ENCODE results near the gene NKRF. TPM values are rescaled to one million over a fixed set of nuclear protein-coding genes. Genes with fewer than 3 reads are reported as not detected.

The NKRF gene
- 3.2 and 3.7 TPM in 2 replicates for polyA plus RNA-seq (2012; rRNA removed)
- 4.8 and 5.3 TPM in 2 replicates for polyA plus RNA-seq (2012; cell fraction: cytosol; rRNA removed)
- polyA plus RNA-seq (2012; cell fraction: nucleus; rRNA removed), result 3.6 and 6.6 TPM in 2 replicates

DNA sequence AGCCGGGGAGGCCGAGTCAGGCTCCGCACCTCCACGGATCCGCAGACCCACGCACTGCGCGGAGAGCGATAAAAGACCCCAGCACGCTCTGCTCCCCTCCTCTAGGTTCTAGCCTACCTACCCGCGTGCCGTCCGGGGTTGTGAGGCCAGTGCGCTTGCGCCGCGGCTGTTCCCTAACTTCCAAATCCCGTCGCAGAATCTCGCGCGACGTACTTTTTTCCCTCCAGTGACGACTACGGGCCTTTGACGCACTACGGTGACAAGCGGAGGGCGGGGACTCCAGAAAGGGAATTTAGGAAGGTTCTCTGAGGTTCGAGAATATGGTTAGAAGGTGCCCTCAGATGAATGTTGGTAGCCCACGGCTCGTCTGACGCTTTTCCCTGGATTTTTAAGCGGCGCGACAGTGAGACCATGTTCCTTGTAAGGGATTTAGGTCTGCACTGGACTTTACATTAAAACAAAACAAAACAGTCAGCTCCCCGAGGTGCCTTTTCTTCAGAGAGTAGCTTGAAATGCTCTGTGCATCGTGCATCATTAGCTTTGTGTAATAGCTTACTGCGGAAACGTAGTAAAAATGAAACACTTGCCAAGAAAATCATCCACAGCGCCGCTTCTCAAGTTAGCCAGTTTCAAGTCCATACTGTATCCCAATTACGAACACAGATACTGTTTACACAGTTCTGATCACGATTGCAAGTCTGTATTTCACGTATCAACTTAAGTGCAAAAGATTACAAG lies at the start of gene NKRF:
Gene NKRF, minus strand, starts transcription at position 145 of the 738 bp plus-strand sequence.
- H3K79me2 ChIP-seq (ENCODE audit: insufficient read depth), result peaks cover 38% of the 10 kb centered on the region
- H3K9ac ChIP-seq, result peak within 1 kb of the TSS; percentile 71; the same call in 1 of the 2 replicates
- TF ChIP-seq GABPA (IDR thresholded peaks at IDR 0.05; ENCODE audit: low read depth) (no peak), TAF1 (IDR thresholded peaks at IDR 0.05; ENCODE audit: borderline replicate concordance, low read depth, low read length) (peak; percentile 66; the same call in 1 of the 2 replicates), NRF1 (IDR thresholded peaks at IDR 0.05; ENCODE audit: low read depth, low read length) (peak; percentile 77), FOSL2 (IDR thresholded peaks at IDR 0.05; ENCODE audit: borderline replicate concordance, low read depth) (no peak), POLR2AphosphoS5 (IDR thresholded peaks at IDR 0.05; ENCODE audit: low read depth, low read length) (peak; percentile 66), CHD2 (IDR thresholded peaks at IDR 0.05; ENCODE audit: low read length, partially characterized antibody) (peak; percentile 99), RXRA (IDR thresholded peaks at IDR 0.05; ENCODE audit: borderline replicate concordance, low read depth) (no peak), EZH2phosphoT487 (IDR thresholded peaks at IDR 0.05; ENCODE audit: borderline replicate concordance, low read depth) (no peak), NFIC (IDR thresholded peaks at IDR 0.05; ENCODE audit: borderline replicate concordance) (no peak), MXI1 (IDR thresholded peaks at IDR 0.05; ENCODE audit: low read depth, low read length) (0 out of 2 replicates have a peak, but pooled peaks have one; percentile 12), SMC3 (IDR thresholded peaks at IDR 0.05; ENCODE audit: low read depth, low read length) (no peak), FOXM1 (IDR thresholded peaks at IDR 0.05; ENCODE audit: low read depth) (no peak)
- TF ChIP-seq, protein P1, sequence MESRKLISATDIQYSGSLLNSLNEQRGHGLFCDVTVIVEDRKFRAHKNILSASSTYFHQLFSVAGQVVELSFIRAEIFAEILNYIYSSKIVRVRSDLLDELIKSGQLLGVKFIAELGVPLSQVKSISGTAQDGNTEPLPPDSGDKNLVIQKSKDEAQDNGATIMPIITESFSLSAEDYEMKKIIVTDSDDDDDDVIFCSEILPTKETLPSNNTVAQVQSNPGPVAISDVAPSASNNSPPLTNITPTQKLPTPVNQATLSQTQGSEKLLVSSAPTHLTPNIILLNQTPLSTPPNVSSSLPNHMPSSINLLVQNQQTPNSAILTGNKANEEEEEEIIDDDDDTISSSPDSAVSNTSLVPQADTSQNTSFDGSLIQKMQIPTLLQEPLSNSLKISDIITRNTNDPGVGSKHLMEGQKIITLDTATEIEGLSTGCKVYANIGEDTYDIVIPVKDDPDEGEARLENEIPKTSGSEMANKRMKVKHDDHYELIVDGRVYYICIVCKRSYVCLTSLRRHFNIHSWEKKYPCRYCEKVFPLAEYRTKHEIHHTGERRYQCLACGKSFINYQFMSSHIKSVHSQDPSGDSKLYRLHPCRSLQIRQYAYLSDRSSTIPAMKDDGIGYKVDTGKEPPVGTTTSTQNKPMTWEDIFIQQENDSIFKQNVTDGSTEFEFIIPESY (IDR thresholded peaks at IDR 0.05; ENCODE audit: borderline replicate concordance, low read depth), result peak; percentile 95
- TF ChIP-seq, protein P2, sequence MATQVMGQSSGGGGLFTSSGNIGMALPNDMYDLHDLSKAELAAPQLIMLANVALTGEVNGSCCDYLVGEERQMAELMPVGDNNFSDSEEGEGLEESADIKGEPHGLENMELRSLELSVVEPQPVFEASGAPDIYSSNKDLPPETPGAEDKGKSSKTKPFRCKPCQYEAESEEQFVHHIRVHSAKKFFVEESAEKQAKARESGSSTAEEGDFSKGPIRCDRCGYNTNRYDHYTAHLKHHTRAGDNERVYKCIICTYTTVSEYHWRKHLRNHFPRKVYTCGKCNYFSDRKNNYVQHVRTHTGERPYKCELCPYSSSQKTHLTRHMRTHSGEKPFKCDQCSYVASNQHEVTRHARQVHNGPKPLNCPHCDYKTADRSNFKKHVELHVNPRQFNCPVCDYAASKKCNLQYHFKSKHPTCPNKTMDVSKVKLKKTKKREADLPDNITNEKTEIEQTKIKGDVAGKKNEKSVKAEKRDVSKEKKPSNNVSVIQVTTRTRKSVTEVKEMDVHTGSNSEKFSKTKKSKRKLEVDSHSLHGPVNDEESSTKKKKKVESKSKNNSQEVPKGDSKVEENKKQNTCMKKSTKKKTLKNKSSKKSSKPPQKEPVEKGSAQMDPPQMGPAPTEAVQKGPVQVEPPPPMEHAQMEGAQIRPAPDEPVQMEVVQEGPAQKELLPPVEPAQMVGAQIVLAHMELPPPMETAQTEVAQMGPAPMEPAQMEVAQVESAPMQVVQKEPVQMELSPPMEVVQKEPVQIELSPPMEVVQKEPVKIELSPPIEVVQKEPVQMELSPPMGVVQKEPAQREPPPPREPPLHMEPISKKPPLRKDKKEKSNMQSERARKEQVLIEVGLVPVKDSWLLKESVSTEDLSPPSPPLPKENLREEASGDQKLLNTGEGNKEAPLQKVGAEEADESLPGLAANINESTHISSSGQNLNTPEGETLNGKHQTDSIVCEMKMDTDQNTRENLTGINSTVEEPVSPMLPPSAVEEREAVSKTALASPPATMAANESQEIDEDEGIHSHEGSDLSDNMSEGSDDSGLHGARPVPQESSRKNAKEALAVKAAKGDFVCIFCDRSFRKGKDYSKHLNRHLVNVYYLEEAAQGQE (IDR thresholded peaks at IDR 0.05; ENCODE audit: low read depth, low read length), result no peak
- TF ChIP-seq, protein P3, sequence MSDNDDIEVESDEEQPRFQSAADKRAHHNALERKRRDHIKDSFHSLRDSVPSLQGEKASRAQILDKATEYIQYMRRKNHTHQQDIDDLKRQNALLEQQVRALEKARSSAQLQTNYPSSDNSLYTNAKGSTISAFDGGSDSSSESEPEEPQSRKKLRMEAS (IDR thresholded peaks at IDR 0.05; ENCODE audit: low read depth), result peak; percentile 41; the same call in 1 of the 2 replicates
- no peaks in the 10 kb centered on the region for H3F3A ChIP-seq (replicated peaks; ENCODE audit: insufficient read depth)
- 13% methylated on average over 29 of the region's 46 CpGs for WGBS (ENCODE audit: low lambda C conversion rate)
- peak within 1 kb of the TSS; percentile 65 to 70 for H3K4me3 ChIP-seq (ENCODE audit: low read depth in 2 of 2, low read length in 1 of 2)
- no peaks in the 10 kb centered on the region for H3K36me3 ChIP-seq (replicated peaks in 1 of 2; ENCODE audit: control insufficient read depth in 1 of 2, insufficient read depth in 2 of 2, low read length in 1 of 2)
- no peaks in the 10 kb centered on the region; a peak in 1 of 4 replicates for H3K4me1 ChIP-seq (ENCODE audit: control insufficient read depth in 1 of 2, insufficient read depth in 2 of 2, low read depth in 1 of 2, low read length in 1 of 2)
- H3K27me3 ChIP-seq (ENCODE audit: insufficient read depth), result peaks cover 10% of the 10 kb centered on the region; the same call in 1 of the 2 replicates
- peak within 1 kb of the TSS; percentile 61 to 86; a peak in 3 of 4 replicates for H3K27ac ChIP-seq (ENCODE audit: low read depth in 2 of 2, low read length in 1 of 2)
- H4K20me1 ChIP-seq (ENCODE audit: insufficient read depth), result 0 out of 2 replicates have a peak, but pooled peaks cover 6% of the 10 kb centered on the region
- no peaks in the 10 kb centered on the region for H3K9me2 ChIP-seq
- no peaks in the 10 kb centered on the region for H3K9me3 ChIP-seq
- ChIA-PET CTCF (interaction anchor here (0.6 to 2.3 kb wide), 5 partner anchors 20 to 845 kb away, joined by 3 to 10 read pairs (median 3); no protein-coding TSS in a partner anchor), POLR2A (interaction anchor here (0.8 kb wide), 1 partner anchor 41 kb away, joined by 3 read pairs; no protein-coding TSS in a partner anchor)
- H2AFZ ChIP-seq (ENCODE audit: low read depth), result peak within 1 kb of the TSS; percentile 88
- DNase-seq, result peak; percentile 85
- peak within 1 kb of the TSS; percentile 66 for H3K4me2 ChIP-seq

All from SK-N-SH (cell line).